Measurements from ENCODE around the gene ARAP1. TPM values are rescaled to one million over a fixed set of nuclear protein-coding genes. Genes with fewer than 3 reads are reported as not detected.

Gene ARAP1
- total and polyA plus RNA-seq, 8 donors, result 32.2 to 201 (median 69.8) TPM

- Histone ChIP-seq H3K27ac (peak overlapping the region in 2 of 5 donors; percentile 34), H3K27me3 (no peaks in the 10 kb centered on the region), H3K4me3 (no peak overlapping the region), H3K4me1 (peaks cover 8 to 34% (median 18%) of the 10 kb centered on the region in 4 donors), H3K36me3 (peaks cover 85 to 100% (median 100%) of the 10 kb centered on the region in 4 donors), H3K9me3 (no peaks in the 10 kb centered on the region)
- intact Hi-C loops (cut with DNase I; ENCODE audit: low total_unique reads), result no loop called here
- 65 to 81% (median 78%) methylated on average over 5 to 13 of the region's 13 CpGs for WGBS, 5 donors
- peak in 1 of 2 donors; percentile 42 for DNase-seq
- no peak for TF ChIP-seq POLR2A (IDR thresholded peaks at IDR 0.05)
- no peak for TF ChIP-seq EP300 (IDR thresholded peaks at IDR 0.05)
- no peak for TF ChIP-seq CTCF (IDR thresholded peaks at IDR 0.05)
- TF ChIP-seq POLR2AphosphoS5 (IDR thresholded peaks at IDR 0.05), result no peak
These were observed 48.0 kb downstream of the ARAP1 start for GRCh38 chr11:72704028-72704782.

GRCh38 chr11:72703267-72704008 is 48.8 kb downstream of the ARAP1 start:
- intact Hi-C loops (cut with DNase I; ENCODE audit: low total_unique reads), result no loop called here
- DNase-seq, result peak in 1 of 2 donors; percentile 88

GRCh38 chr11:72702577-72703241 is 49.5 kb downstream of the ARAP1 start:
- Histone ChIP-seq H3K36me3 (peaks cover 85 to 100% (median 100%) of the 10 kb centered on the region in 4 donors), H3K27me3 (no peaks in the 10 kb centered on the region), H3K4me3 (peak overlapping the region in 1 of 4 donors; percentile 7), H3K27ac (peak overlapping the region in 1 of 5 donors; percentile 48), H3K9me3 (no peaks in the 10 kb centered on the region), H3K4me1 (peaks cover 8 to 33% (median 18%) of the 10 kb centered on the region in 4 donors)
- intact Hi-C loops (cut with DNase I; ENCODE audit: low total_unique reads), result no loop called here
- WGBS, 5 donors, result 76 to 92% (median 83%) methylated on average over 13 to 15 of the region's 15 CpGs
- TF ChIP-seq CTCF (IDR thresholded peaks at IDR 0.05) (no peak), POLR2AphosphoS5 (IDR thresholded peaks at IDR 0.05) (no peak)
- no peak for DNase-seq

More at GRCh38 chr11:72703267-72704008, 48.8 kb downstream of the ARAP1 start:
- Histone ChIP-seq H3K27ac (peak overlapping the region in 2 of 5 donors; percentile 34 to 48), H3K4me1 (peaks cover 8 to 34% (median 18%) of the 10 kb centered on the region in 4 donors), H3K36me3 (peaks cover 85 to 100% (median 100%) of the 10 kb centered on the region in 4 donors), H3K4me3 (peak overlapping the region in 1 of 4 donors; percentile 7), H3K27me3 (no peaks in the 10 kb centered on the region), H3K9me3 (no peaks in the 10 kb centered on the region)
- no peak for TF ChIP-seq POLR2A (IDR thresholded peaks at IDR 0.05)
- TF ChIP-seq EP300 (IDR thresholded peaks at IDR 0.05), result no peak
- no peak for TF ChIP-seq CTCF (IDR thresholded peaks at IDR 0.05)
- TF ChIP-seq POLR2AphosphoS5 (IDR thresholded peaks at IDR 0.05), result no peak
- WGBS, 5 donors, result 55 to 67% (median 63%) methylated on average over 5 to 11 of the region's 11 CpGs

- TF ChIP-seq EP300 (IDR thresholded peaks at IDR 0.05) (no peak), POLR2A (IDR thresholded peaks at IDR 0.05) (no peak), POLR2AphosphoS5 (IDR thresholded peaks at IDR 0.05) (no peak), CTCF (IDR thresholded peaks at IDR 0.05) (no peak)
- no peak overlapping the region for H3K27ac ChIP-seq
These were observed 50.1 kb downstream of the ARAP1 start for GRCh38 chr11:72702096-72702495.

More at GRCh38 chr11:72702096-72702495, 50.1 kb downstream of the ARAP1 start:
- no peak for DNase-seq
- H3K4me3 ChIP-seq, result no peak overlapping the region
- intact Hi-C loops (cut with DNase I; ENCODE audit: low total_unique reads), result no loop called here
- 82 to 87% (median 84%) methylated on average over 6 to 7 of the region's 7 CpGs; no CpG with 5 or more reads in 1 of the 5 donors for WGBS, 5 donors
- H3K4me1 ChIP-seq, result peaks cover 8 to 27% (median 18%) of the 10 kb centered on the region in 4 donors
- H3K36me3 ChIP-seq, result peaks cover 85 to 100% (median 100%) of the 10 kb centered on the region in 4 donors
- no peaks in the 10 kb centered on the region for H3K9me3 ChIP-seq
- H3K27me3 ChIP-seq, result no peaks in the 10 kb centered on the region
